DMS53 treated with DMSO at 0.1 percent for 48 hours (cell line): Measurements from ENCODE around the gene LIPC.

ENCODE experiments used
- DNase-seq: peaks from one replicate; lab custom pipeline; 2025; ENCODE audit not compliant: unreplicated experiment; lab: John Stamatoyannopoulos, UW

Gene LIPC

GRCh38 chr15:58604455-58604923, 172.7 kb downstream of the LIPC start:
- peak; percentile 20 for DNase-seq

- no peak for DNase-seq
These were observed 174.2 kb downstream of the LIPC start for GRCh38 chr15:58605931-58606530.

GRCh38 chr15:58606577-58607080, 174.8 kb downstream of the LIPC start:
- no peak for DNase-seq

- no peak for DNase-seq
These were observed 176.4 kb downstream of the LIPC start for GRCh38 chr15:58608129-58608590.

GRCh38 chr15:58608711-58609110, 176.9 kb downstream of the LIPC start:
- no peak for DNase-seq

GRCh38 chr15:58611731-58612676, 180.2 kb downstream of the LIPC start:
- DNase-seq = no peak

- DNase-seq = no peak
These were observed 184.4 kb downstream of the LIPC start for GRCh38 chr15:58616171-58616570.
